ENCODE measurements around the gene NDE1. TPM values are rescaled to one million over a fixed set of nuclear protein-coding genes. Genes with fewer than 3 reads are reported as not detected.

Gene NDE1
- total RNA-seq, 1 donor from 2014 or later = 12.5 TPM

GRCh38 chr16:15754821-15755534 lies 104.9 kb downstream of the NDE1 start:
- H3K27ac ChIP-seq (ENCODE audit: low read depth, low read length) = no peak overlapping the region
- H3K27me3 ChIP-seq (ENCODE audit: control insufficient read depth in 3 of 3, insufficient read depth in 3 of 3, low read length in 3 of 3) = peaks cover 0 to 4% (median 0%) of the 10 kb centered on the region in 3 donors
- no peak overlapping the region for H3K4me3 ChIP-seq (ENCODE audit: low read length in 3 of 3)
- no peaks in the 10 kb centered on the region for H3K36me3 ChIP-seq (ENCODE audit: control insufficient read depth in 3 of 3, insufficient read depth in 3 of 3, low read length in 3 of 3)
- no peaks in the 10 kb centered on the region for H3K9me3 ChIP-seq (ENCODE audit: control insufficient read depth in 3 of 3, low read length in 3 of 3)
- H3K4me1 ChIP-seq (ENCODE audit: control insufficient read depth in 3 of 3, insufficient read depth in 3 of 3, low read length in 3 of 3) = no peaks in the 10 kb centered on the region
- no peak overlapping the region for H3K9ac ChIP-seq (ENCODE audit: low read depth in 1 of 3, low read length in 3 of 3)

- Histone ChIP-seq H3K9ac (ENCODE audit: low read depth in 1 of 3, low read length in 3 of 3) (no peak overlapping the region), H3K27ac (ENCODE audit: low read depth, low read length) (no peak overlapping the region), H3K4me1 (ENCODE audit: control insufficient read depth in 3 of 3, insufficient read depth in 3 of 3, low read length in 3 of 3) (no peaks in the 10 kb centered on the region), H3K4me3 (ENCODE audit: low read length in 3 of 3) (no peak overlapping the region), H3K36me3 (ENCODE audit: control insufficient read depth in 3 of 3, insufficient read depth in 3 of 3, low read length in 3 of 3) (no peaks in the 10 kb centered on the region), H3K9me3 (ENCODE audit: control insufficient read depth in 3 of 3, low read length in 3 of 3) (no peaks in the 10 kb centered on the region), H3K27me3 (ENCODE audit: control insufficient read depth in 3 of 3, insufficient read depth in 3 of 3, low read length in 3 of 3) (peaks cover 0 to 4% (median 0%) of the 10 kb centered on the region in 3 donors)
These were observed 107.0 kb downstream of the NDE1 start for GRCh38 chr16:15757077-15757386.

- H3K4me3 ChIP-seq (ENCODE audit: low read length in 3 of 3) = no peak overlapping the region
- H3K27me3 ChIP-seq (ENCODE audit: control insufficient read depth in 3 of 3, insufficient read depth in 3 of 3, low read length in 3 of 3) = peaks cover 0 to 9% (median 0%) of the 10 kb centered on the region in 3 donors
- no peaks in the 10 kb centered on the region for H3K9me3 ChIP-seq (ENCODE audit: control insufficient read depth in 3 of 3, low read length in 3 of 3)
- H3K4me1 ChIP-seq (ENCODE audit: control insufficient read depth in 3 of 3, insufficient read depth in 3 of 3, low read length in 3 of 3) = peaks cover 0 to 4% (median 0%) of the 10 kb centered on the region in 3 donors
- H3K36me3 ChIP-seq (ENCODE audit: control insufficient read depth in 3 of 3, insufficient read depth in 3 of 3, low read length in 3 of 3) = no peaks in the 10 kb centered on the region
- no peak overlapping the region for H3K27ac ChIP-seq (ENCODE audit: low read depth, low read length)
- no peak overlapping the region for H3K9ac ChIP-seq (ENCODE audit: low read depth in 1 of 3, low read length in 3 of 3)
These were observed 107.7 kb downstream of the NDE1 start for GRCh38 chr16:15757630-15758251.

- peaks cover 0 to 10% (median 0%) of the 10 kb centered on the region in 3 donors for H3K27me3 ChIP-seq (ENCODE audit: control insufficient read depth in 3 of 3, insufficient read depth in 3 of 3, low read length in 3 of 3)
- H3K36me3 ChIP-seq (ENCODE audit: control insufficient read depth in 3 of 3, insufficient read depth in 3 of 3, low read length in 3 of 3) = no peaks in the 10 kb centered on the region
- no peak overlapping the region for H3K4me3 ChIP-seq (ENCODE audit: low read length in 3 of 3)
- no peaks in the 10 kb centered on the region for H3K9me3 ChIP-seq (ENCODE audit: control insufficient read depth in 3 of 3, low read length in 3 of 3)
- no peak overlapping the region for H3K9ac ChIP-seq (ENCODE audit: low read depth in 1 of 3, low read length in 3 of 3)
- H3K27ac ChIP-seq (ENCODE audit: low read depth, low read length) = no peak overlapping the region
- peaks cover 0 to 4% (median 0%) of the 10 kb centered on the region in 3 donors for H3K4me1 ChIP-seq (ENCODE audit: control insufficient read depth in 3 of 3, insufficient read depth in 3 of 3, low read length in 3 of 3)
These were observed 109.0 kb downstream of the NDE1 start for GRCh38 chr16:15759070-15759469.

DNA sequence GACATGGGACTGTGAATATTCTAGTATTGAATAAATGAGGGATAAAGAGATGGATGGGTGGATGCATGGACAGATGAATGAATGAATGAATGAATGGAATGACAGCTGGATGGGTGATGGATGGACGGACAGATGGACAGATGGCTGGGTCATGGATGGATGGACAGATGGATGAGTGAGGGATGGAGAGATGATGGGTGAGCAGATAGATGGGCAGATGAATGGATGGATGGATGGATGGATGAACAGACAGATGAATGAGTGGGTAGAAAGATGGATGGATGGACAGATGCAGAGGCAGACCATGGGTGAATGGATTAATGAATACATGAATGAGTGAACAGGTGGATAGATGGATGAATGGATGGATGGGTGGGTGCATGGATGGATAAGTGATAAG lies 110.1 kb downstream of the NDE1 start:
- peaks cover 0 to 10% (median 0%) of the 10 kb centered on the region in 3 donors for H3K27me3 ChIP-seq (ENCODE audit: control insufficient read depth in 3 of 3, insufficient read depth in 3 of 3, low read length in 3 of 3)
- H3K9me3 ChIP-seq (ENCODE audit: control insufficient read depth in 3 of 3, low read length in 3 of 3) = no peaks in the 10 kb centered on the region
- H3K4me3 ChIP-seq (ENCODE audit: low read length in 3 of 3) = no peak overlapping the region
- no peak overlapping the region for H3K27ac ChIP-seq (ENCODE audit: low read depth, low read length)
- H3K4me1 ChIP-seq (ENCODE audit: control insufficient read depth in 3 of 3, insufficient read depth in 3 of 3, low read length in 3 of 3) = peaks cover 0 to 4% (median 0%) of the 10 kb centered on the region in 3 donors
- no peaks in the 10 kb centered on the region for H3K36me3 ChIP-seq (ENCODE audit: control insufficient read depth in 3 of 3, insufficient read depth in 3 of 3, low read length in 3 of 3)
- no peak overlapping the region for H3K9ac ChIP-seq (ENCODE audit: low read depth in 1 of 3, low read length in 3 of 3)

DNA sequence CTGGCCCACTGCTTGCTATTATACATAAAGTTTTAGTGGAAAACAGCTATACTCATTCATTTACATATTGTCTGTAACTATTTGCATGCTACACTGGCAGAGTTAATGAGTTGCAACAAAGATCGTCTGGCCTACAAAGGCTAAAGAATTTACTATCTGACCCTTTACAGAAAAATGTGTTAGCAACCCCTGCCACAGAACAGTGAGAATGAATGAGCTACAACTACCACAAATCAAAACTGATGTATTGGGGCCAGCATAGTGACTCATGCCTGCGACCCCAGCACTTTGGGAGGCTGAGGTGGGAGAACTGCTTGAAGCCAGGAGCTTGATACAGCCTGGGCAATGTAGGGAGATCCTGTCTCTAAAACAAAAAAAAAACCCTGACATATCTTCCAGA lies 114.1 kb downstream of the NDE1 start:
- Histone ChIP-seq H3K9ac (ENCODE audit: low read depth in 1 of 3, low read length in 3 of 3) (no peak overlapping the region), H3K9me3 (ENCODE audit: control insufficient read depth in 3 of 3, low read length in 3 of 3) (no peaks in the 10 kb centered on the region), H3K27ac (ENCODE audit: low read depth, low read length) (no peak overlapping the region), H3K4me1 (ENCODE audit: control insufficient read depth in 3 of 3, insufficient read depth in 3 of 3, low read length in 3 of 3) (peaks cover 0 to 4% (median 0%) of the 10 kb centered on the region in 3 donors), H3K4me3 (ENCODE audit: low read length in 3 of 3) (no peak overlapping the region), H3K27me3 (ENCODE audit: control insufficient read depth in 3 of 3, insufficient read depth in 3 of 3, low read length in 3 of 3) (peaks cover 0 to 6% (median 0%) of the 10 kb centered on the region in 3 donors), H3K36me3 (ENCODE audit: control insufficient read depth in 3 of 3, insufficient read depth in 3 of 3, low read length in 3 of 3) (no peaks in the 10 kb centered on the region)

GRCh38 chr16:15765116-15765515 lies 115.1 kb downstream of the NDE1 start:
- H3K4me3 ChIP-seq (ENCODE audit: low read length in 3 of 3) = no peak overlapping the region
- peaks cover 0 to 6% (median 0%) of the 10 kb centered on the region in 3 donors for H3K27me3 ChIP-seq (ENCODE audit: control insufficient read depth in 3 of 3, insufficient read depth in 3 of 3, low read length in 3 of 3)
- H3K4me1 ChIP-seq (ENCODE audit: control insufficient read depth in 3 of 3, insufficient read depth in 3 of 3, low read length in 3 of 3) = peaks cover 0 to 4% (median 0%) of the 10 kb centered on the region in 3 donors
- H3K27ac ChIP-seq (ENCODE audit: low read depth, low read length) = no peak overlapping the region
- H3K9me3 ChIP-seq (ENCODE audit: control insufficient read depth in 3 of 3, low read length in 3 of 3) = no peaks in the 10 kb centered on the region
- no peaks in the 10 kb centered on the region for H3K36me3 ChIP-seq (ENCODE audit: control insufficient read depth in 3 of 3, insufficient read depth in 3 of 3, low read length in 3 of 3)
- no peak overlapping the region for H3K9ac ChIP-seq (ENCODE audit: low read depth in 1 of 3, low read length in 3 of 3)

GRCh38 chr16:15765880-15766279 lies 115.8 kb downstream of the NDE1 start:
- no peak overlapping the region for H3K9ac ChIP-seq (ENCODE audit: low read depth in 1 of 3, low read length in 3 of 3)
- H3K4me3 ChIP-seq (ENCODE audit: low read length in 3 of 3) = no peak overlapping the region
- peaks cover 0 to 7% (median 3%) of the 10 kb centered on the region in 3 donors for H3K4me1 ChIP-seq (ENCODE audit: control insufficient read depth in 3 of 3, insufficient read depth in 3 of 3, low read length in 3 of 3)
- H3K27me3 ChIP-seq (ENCODE audit: control insufficient read depth in 3 of 3, insufficient read depth in 3 of 3, low read length in 3 of 3) = peaks cover 0 to 6% (median 0%) of the 10 kb centered on the region in 3 donors
- H3K27ac ChIP-seq (ENCODE audit: low read depth, low read length) = no peak overlapping the region
- H3K36me3 ChIP-seq (ENCODE audit: control insufficient read depth in 3 of 3, insufficient read depth in 3 of 3, low read length in 3 of 3) = no peaks in the 10 kb centered on the region
- H3K9me3 ChIP-seq (ENCODE audit: control insufficient read depth in 3 of 3, low read length in 3 of 3) = no peaks in the 10 kb centered on the region

- no peak overlapping the region for H3K9ac ChIP-seq (ENCODE audit: low read depth in 1 of 3, low read length in 3 of 3)
- peaks cover 0 to 9% (median 3%) of the 10 kb centered on the region in 3 donors for H3K4me1 ChIP-seq (ENCODE audit: control insufficient read depth in 3 of 3, insufficient read depth in 3 of 3, low read length in 3 of 3)
- peaks cover 0 to 6% (median 0%) of the 10 kb centered on the region in 3 donors for H3K27me3 ChIP-seq (ENCODE audit: control insufficient read depth in 3 of 3, insufficient read depth in 3 of 3, low read length in 3 of 3)
- no peak overlapping the region for H3K4me3 ChIP-seq (ENCODE audit: low read length in 3 of 3)
- no peak overlapping the region for H3K27ac ChIP-seq (ENCODE audit: low read depth, low read length)
- H3K36me3 ChIP-seq (ENCODE audit: control insufficient read depth in 3 of 3, insufficient read depth in 3 of 3, low read length in 3 of 3) = no peaks in the 10 kb centered on the region
- H3K9me3 ChIP-seq (ENCODE audit: control insufficient read depth in 3 of 3, low read length in 3 of 3) = no peaks in the 10 kb centered on the region
These were observed 116.9 kb downstream of the NDE1 start for GRCh38 chr16:15766918-15767317.

DNA sequence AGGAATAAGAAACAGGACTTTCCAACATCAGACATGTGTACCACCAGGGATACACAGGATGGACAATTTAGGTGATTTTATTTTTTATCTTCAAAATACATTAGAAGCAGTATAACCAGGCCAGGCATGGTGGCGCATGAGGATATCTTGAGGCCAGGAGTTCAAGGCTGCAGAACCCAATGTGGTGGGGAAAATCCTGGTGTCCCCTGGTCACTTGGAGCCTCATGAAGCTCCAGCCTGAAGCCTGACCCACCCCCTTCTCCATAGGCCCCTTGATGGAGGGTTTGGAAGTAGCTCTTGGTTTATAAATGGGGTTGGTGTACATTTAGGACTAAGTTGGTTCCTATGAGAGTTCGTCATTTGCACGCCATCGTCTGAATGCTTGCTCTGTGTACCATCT lies 118.2 kb downstream of the NDE1 start:
- H3K4me3 ChIP-seq (ENCODE audit: low read length in 3 of 3) = no peak overlapping the region
- no peaks in the 10 kb centered on the region for H3K9me3 ChIP-seq (ENCODE audit: control insufficient read depth in 3 of 3, low read length in 3 of 3)
- H3K9ac ChIP-seq (ENCODE audit: low read depth in 1 of 3, low read length in 3 of 3) = no peak overlapping the region
- H3K4me1 ChIP-seq (ENCODE audit: control insufficient read depth in 3 of 3, insufficient read depth in 3 of 3, low read length in 3 of 3) = peaks cover 3 to 12% (median 3%) of the 10 kb centered on the region in 3 donors
- no peaks in the 10 kb centered on the region for H3K36me3 ChIP-seq (ENCODE audit: control insufficient read depth in 3 of 3, insufficient read depth in 3 of 3, low read length in 3 of 3)
- H3K27me3 ChIP-seq (ENCODE audit: control insufficient read depth in 3 of 3, insufficient read depth in 3 of 3, low read length in 3 of 3) = no peaks in the 10 kb centered on the region
- H3K27ac ChIP-seq (ENCODE audit: low read depth, low read length) = no peak overlapping the region

Measured in skeletal muscle tissue (tissue), 4 donors.